ENCODE data around the gene RUNX3.

RUNX3 gene

DNA sequence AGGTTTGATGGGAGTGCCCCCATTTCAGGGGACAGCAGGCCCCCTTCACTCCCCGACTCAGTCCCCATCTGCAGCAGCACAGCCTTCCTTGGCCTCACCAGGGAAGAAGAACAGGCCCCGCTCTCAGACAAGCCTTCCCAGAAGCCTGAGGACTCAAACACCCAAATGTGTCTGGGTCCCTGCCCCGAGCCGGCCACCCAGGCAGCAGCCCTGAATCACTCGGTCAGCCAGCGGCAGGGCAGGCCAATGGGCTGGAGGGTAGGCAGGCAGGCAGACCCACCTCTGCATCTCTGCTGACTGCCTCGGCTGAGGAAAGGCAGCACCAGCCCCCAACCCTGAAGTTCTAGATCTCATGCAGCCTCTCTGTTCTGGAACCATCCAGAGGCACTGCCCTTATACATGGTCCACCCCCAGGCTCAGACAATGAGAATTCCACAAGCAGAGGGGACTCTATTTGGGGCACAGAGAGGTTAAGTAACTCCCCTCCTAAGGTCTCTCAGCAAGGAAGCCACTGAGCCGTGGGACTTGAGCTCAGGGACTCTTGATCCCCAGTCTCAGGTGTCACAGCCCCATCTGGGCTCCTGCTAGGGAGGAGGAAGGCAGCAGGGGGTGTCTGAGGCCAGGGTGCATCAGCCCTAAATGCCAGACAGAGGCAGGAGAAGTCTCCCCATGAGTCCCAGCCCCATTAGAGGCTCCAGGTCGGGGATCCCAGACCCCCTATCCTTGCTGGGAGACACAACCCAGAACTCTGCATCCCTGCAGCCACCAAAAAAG, 33.2 kb upstream of the RUNX3 start:
- no peak for DNase-seq

DNA sequence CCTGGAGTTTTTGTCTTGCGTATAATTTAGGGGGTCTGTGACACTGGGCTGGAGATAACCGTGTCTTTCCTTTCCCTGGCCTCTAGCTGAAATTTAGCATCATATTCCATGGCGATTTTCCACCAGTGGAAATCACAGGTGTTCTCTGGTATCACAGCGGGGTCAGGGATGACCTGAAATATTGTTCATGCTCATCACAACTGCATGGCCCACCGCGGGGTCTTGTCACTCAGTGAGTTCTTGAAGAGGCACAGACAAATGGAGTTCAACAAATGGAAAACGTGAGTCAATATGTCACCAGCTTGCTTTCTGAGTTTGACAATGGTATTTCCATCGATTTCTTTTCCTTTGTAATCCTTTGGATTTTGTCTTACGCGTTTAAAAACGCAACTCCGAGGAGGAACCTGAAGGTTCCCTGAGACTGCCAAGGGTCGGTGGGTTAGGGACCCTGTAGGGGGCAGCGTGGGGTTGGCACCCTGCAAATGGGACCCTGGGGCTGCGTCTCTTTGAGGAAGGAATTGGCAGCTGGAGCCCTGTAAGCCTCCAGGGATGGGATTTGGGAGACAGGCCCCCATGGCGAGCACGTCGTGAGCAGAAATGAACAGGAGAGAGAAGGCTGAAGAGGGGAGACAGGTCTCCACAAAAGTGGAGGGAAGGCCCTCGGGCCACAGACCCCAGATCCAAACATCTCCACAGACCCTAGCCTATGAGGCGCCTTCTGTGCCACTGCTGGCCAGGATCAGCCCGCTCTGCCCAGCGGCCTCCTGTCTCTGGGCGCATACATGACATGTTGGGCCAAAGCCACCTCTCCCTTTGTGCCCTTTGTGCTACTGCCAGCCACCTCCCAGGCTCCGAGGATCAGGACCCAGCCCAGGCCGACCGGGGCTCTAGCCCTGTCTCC, 32.1 kb upstream of the RUNX3 start:
- no peak for DNase-seq

DNA sequence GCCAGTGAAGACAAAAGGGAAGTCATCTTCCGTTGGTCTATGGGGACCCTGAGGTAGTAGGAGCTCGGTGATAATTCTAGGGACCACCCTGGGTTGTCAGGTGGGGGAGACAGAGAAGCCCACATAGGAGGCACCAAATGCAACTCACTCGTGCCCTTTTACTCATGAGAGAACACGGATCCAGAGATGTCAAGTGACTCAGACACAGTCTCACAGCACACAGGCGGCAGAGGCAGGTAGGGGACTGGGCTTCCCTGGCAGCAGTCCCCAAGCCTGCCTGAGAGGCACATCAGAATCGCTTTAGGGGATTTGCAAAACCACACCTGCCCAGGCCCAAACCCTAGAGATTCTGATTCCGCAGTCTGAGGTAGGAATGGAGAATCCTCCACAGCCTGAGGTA, 31.3 kb upstream of the RUNX3 start:
- DNase-seq: no peak

DNA sequence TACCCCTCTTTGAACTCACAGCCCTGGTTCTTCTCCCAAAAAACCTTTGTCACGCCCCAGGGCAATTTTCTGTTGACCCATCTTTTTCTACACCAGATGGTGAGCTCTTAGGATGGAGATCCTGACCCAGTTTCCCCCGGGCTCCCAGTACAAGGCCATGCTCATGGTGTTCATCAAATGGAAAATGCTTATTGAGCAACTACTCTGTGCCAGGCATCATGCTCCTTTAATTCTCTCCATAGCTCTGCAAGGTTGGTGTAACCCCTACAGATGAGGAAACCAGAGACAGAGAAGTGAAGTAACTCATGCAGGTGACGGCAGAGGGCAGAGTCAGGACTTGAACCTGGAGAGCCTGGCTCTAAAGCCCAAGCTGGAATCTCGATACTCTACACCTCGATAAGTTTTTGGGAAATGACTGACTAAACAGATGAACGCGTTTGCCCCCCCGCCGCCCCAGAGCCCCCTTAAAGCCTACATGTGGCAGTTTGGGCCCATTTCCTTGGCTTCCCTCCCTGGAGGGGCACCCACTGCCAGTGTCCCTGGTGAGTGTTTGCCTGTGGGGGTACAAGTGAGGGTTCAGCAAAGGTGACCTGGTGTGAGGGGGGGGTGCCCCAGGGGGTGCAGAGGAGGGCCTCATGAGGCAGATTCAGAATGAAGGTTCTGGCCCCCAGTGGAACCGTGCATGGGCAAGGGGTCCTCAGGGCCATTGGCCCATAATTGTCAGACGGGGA, 30.2 kb upstream of the RUNX3 start:
- DNase-seq: no peak

DNA sequence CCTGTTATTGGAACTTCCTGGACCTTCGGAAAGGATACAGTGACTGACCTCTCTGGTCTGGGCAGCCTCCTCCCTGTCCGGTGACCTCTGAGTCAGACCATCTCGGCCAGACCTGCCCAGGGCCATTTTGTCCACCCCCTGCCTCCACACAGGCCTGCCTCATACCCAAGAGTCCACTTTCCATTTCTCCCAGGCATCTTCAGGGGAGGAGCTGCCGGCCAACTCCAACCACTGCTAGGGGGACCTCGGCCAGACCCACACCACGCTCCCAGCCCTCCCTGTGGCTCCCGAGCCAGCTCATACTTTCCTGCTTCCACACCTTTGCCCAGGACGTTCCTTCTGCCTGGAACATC, 29.5 kb upstream of the RUNX3 start:
- no peak for DNase-seq

DNA sequence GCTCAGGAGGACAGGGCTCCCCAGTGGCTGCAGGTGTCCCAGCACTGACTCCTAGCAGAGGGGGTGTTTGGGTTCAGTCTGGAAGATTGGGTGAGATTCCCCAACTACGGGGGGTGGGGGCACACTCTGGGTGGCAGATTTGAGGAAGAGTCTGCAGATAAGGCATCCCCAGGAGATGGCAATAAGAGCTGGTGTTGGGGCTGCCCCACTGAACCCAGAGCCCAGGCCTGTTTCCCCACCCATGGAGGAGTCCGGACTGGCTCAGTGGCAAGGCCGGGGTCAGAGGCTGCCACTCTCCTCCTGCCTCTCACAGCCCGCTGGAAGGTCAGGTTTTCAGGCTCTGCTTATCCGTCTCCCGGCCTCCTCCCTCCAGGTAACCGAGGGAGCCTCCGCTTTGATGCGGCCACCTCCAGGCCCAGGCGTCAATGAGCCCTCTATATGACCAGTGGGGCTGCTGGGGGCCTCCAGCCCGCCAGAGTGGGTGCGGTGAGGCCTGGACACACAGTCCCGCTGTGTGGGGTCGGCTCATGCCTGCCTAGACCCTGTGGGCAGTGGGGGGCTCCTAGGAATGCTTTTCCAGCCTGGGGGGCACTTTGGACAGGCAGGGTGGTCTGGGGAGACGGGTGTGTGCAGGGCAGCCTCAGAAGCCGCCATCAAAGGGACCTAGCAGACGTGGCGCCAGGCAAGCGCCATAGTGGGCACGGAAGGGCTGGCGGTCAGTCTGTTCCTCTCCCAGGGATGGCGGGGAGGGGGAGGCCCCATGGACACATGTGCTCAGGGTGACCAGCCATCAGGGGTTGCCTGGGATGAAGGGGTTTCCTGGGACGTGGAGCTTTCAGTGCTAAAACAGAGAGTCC, 28.9 kb upstream of the RUNX3 start:
- DNase-seq: no peak

DNA sequence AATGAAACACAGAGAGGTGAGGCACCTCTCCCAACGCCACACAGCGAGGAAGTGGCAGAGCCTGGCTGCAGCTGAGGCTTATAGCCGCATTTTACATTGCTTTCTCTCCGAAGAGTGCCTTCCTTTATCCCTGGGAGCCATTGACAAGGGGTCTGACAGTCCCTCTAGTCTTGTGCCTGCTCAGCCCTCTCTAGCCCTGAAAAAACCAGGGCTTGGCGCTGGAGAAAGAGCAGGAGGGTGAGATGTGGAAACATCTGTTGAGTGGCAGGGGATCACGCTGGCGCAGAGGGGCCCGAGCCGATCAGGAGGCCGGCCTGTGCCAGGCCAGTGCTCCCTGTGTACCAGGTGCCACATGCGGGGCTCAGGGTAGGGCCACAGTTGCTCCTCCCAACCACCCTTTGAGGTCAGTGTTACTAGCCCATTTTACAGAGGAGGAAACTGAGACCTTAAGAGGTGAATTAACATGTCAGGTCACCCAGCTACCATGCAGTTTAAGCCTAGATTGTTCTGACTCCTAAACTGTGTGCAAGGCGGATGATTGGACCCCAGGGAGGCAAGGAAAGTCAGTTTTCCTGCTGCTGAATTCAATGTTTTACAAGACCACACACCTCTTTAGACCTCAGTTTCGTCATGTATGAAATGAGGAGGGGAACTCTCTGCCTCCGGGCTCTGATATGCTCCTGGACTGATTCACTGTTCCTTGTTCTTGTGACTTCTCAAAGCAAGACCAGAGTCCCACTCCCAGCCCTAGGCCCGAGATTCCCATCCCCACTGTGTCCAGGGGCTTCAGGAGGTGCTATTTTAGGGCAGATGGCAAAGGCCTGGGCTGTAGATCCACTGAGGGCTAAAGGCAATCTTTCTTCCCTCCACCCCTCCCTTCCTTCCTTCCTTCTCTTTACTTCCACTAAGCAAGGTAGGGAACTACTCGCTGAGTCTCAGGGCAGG, 28.0 kb upstream of the RUNX3 start:
- DNase-seq: no peak

DNA sequence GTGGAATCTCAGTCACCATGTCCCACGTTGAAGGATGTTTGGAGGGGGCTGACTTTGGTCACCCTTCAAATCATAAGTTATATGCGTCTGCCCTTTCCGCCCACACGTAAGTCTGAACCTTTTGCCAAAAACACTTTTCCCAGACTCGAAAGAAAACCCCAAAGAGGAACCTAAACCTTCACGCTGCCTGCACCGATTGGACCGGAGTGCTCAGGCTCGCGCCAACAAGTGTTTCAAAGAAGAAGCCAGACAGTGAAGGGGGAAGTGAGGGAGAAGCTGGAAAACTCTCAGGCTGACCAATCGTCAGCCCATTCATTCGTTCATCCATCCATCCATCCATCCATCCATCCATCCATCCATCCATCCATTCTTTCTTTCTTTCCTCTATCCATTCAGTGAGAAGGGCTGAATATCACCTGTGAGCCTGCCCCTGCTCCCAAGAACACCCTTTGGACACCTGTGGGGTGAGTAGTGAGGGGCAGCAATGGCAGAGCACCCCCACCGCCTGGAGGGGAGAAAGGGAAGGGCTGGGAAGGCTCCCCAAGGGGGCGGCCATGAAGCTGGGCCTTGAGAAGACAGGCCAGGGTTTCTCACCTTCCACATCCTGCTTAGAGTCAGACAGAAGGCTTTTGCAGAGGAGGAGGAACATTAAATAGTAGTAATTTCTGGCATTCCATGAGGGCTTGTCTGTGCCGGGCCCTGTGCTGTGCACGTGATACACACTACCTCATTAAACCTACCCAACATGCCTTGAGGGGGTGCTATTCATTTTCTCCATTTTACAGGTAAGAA, 27.1 kb upstream of the RUNX3 start:
- DNase-seq: no peak

DNA sequence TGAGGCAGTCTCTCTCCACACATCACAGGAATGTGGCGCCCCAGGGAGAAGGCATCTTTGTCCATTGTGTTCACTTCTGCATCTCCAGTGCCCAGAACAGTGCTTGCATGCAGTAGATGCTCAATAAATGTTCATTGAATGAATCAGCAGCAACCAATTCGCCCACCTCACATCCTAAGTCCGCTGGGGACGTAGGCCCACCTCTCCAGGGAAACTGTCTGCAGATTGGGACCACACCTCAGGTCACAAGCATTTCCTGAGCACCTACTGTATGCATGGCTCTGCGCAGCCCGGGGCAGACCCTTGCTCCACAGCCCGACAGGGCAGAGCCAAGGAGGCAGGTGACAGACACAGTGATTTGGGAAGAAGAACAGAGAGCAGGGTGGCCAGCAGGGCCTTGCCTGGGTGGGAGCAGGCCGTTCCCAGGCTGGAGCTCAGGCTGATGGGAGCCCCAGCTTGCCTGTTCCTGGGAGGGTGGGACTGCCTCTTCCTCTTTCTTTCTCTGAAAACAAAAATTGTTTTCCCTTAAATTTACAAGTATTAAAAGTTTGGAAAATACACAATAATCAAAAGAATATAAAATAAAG, 25.8 kb upstream of the RUNX3 start:
- no peak for DNase-seq

DNA sequence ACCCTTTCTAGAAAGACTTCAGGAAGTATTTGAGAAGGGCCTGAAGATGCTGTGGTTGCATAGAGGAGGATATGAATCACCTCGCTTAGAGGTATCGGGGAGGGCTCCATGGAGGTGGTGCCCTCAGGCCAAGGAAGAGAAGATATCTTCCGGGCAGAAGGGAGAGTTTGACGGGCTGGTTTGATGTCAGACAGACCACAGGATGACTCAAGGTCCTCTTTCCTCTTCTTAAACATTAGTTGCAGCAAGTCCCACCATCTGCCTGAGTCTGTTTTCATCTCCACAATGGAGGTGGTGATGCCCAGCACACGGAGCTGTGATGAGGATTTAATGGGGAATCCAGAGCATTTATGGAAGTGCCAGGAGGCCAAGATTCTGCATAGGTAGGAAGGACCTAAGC, 25.1 kb upstream of the RUNX3 start:
- no peak for DNase-seq

DNA sequence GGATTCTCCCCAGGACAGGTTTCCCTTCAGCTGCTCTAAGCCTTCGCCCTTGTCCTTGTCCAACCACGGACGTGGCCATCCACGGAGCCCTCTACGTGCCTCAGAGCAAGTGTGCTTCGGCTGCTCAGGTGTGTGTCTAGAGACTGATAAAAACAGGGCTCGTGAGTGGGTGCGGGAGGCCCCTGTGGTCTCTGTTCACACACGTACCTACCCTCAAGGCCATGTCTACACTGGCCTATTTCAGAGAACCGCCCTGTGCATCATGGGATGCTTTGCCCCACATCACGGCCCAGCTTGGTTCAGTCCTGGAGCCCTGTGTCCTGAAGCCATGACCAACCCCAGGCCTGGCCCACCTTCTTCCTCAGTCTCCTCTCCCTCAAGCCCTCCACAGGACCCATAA, 24.6 kb upstream of the RUNX3 start:
- no peak for DNase-seq

DNA sequence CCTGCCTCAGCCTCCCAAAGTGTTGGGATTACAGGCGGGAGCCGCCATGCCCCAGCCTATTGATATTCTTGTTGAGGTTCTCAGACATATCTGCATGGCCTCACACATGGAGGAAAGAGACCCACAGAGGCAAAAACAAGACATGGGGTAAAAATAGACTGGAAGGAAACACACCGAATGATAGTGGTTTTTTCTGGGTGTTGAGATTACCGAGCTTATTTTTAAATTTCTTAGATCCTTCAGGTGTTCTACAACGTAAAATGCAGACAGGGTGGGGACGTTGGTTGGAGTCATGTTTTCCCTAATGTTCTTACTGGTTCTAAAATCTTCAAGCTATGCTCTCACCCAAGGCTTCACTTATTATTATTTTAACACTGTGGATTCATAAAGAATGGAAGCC, 23.9 kb upstream of the RUNX3 start:
- DNase-seq: no peak

DNA sequence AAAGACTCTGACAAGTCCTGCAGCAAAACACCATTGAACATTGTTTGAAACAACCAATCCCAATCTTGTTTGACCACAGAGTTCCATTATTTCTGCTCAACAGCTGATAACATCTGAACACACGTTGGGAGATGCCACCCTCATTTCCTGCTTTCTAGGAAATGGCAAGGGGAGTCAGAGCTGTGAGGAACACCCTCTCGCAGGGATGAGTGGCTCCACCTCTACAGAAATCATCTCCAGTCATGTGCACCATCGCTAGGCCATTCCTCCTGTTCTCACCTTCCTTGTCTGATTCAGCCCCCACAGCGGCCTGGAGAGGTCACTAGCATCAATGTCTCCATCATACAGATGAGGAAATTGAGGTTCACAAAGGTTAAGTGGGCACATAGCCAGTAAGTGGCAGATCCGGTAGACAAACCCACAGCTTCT, 22.4 kb upstream of the RUNX3 start:
- no peak for DNase-seq

DNA sequence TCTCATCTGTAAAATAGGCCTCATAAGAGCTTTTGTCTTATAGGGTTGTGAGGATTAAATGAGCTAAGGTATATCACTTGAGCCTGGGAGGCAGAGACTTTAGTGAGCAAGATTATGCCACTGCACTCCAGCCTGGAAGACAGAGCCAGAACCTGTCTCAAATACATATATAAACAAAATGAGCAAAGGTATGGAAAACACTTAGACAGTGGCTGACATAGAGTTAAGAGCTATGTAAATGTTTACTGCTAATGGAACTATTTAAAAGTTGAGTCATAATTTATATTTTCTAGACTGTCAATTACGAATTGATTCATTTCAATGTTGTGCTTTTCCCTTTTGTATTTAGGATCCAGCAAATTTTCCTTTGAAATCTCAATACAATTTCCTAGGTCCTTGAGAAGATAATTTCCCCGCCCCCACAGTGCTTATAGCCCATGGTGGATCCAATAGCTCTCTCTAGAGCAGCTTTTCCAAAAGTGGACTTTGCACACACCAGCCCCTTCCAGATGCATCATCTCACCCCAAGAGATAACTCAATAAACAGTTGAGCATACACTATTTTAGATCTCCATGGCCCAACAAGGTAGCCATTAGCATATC, 21.8 kb upstream of the RUNX3 start:
- DNase-seq: no peak

DNA sequence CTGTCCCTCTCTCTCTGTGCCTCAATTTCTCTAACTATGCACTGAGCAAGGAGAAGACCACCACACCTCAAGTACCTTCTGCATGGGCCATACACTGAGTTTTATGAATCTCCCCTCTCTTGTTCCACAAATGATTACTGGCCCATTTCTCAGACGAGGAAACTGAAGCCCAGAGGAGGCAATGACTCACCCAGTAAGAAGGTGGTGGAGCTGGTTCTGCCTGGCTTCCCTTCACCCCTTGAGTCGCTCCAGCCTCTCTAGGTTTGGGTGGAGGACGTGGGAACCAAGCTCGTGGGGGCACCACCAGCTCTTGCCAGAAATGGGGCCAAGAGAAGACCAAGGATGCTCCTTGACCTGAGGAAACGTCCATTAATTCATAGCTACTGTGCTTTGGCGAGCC, 21.3 kb upstream of the RUNX3 start:
- DNase-seq: no peak

DNA sequence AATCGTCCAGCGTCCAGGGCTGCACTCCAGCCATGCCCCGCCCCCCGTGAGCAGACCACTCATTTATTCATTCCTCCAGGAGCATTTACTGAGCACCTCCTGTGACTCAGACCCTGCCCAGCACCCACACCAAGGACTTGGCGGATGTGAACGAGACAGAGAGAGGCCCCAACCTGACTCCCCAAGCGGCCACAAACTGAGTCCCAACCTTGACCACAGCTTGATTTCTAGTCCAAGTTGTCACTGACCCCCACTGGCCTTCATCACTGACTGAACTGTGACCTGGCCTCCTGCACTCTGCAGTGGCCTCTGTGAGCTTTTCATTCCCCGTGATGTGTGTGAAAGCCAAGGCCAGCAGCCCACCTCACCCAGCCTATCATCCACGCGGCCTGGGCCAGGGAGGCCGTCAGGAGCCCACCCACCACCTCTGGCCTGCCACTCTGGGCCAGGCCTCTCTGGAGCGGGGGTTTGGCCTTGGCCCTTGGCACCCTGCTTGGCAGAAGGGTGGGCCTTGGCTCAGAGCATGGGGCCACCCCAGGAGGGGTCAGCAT, 19.3 kb upstream of the RUNX3 start:
- DNase-seq: no peak

DNA sequence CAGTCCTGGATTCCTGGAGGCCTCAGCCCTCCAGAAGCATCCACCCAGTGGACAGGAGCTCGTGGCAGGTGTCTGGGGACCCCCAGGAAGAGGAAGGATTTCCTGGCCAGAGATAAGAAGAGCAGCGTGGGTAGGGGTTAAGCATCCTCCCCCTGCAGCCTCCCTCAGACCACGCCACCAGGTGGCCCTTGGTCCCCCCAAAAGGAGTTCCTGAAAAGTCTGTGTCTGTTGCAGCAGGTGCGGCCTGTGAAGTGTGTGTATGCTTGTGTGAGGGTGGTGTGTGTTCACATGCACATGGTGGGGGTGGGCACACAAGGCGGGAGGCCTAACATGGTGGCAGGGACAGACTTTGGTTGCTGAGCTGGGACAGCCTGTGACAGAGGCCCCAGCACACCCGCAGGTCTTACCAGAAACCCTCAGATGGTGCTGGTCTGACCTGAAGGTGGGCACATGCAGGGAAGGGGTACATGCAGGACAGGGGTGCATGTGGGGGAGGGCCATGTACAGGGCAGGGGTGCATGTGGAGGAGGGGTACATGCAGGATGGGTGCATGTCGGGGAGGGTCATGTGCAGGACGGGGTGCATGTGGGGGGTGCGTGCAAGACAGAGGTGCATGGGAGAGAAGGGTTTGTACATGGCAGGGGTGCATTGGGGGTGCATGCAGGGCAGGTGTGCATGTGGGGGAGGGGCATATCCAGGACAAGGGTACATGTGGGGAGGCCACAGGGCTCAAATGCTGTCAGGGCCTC, 18.2 kb upstream of the RUNX3 start:
- DNase-seq: no peak

DNA sequence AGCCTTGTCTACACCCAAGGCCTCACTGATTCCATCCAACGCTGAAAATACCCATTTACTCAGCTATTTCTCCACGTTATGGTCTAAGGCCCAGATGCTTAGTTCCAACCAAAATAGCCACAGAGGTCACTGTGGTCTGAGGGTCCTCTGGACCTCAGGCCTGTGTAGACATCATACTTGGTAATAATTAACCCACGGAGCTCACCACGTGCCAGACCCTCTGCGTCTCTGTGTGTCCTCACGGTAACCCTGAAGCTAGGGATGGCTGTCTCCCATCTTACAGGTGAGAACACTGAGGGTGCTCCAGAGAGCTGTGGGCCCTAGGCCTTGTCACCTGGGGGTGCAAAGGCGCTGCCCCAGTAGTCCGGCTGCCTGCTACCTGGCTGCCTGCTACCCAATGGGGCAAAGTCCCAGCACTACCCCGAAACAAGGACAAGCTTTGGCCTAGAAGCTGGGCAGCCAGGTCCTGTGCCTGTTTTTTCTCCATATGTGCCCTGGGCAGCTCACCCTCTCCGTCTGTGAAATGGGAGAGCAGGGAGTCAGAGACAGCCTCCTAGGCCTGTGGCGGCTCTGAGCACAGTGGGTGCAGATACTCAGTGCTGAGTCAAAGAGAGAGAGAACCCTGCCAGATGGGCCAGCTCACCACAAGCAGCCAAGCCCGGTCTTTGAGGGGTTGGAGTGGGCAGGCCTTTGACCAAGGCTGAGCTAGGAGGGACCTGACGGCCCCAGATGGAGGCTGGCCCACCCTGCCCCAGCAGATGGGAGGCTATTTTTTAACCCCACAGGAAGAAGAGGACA, 17.0 kb upstream of the RUNX3 start:
- DNase-seq: no peak

All from NCI-H446 treated with DMSO at 0.1 percent for 48 hours (cell line).